ENCODE measurements around the gene GDF2.

The GDF2 gene

DNA sequence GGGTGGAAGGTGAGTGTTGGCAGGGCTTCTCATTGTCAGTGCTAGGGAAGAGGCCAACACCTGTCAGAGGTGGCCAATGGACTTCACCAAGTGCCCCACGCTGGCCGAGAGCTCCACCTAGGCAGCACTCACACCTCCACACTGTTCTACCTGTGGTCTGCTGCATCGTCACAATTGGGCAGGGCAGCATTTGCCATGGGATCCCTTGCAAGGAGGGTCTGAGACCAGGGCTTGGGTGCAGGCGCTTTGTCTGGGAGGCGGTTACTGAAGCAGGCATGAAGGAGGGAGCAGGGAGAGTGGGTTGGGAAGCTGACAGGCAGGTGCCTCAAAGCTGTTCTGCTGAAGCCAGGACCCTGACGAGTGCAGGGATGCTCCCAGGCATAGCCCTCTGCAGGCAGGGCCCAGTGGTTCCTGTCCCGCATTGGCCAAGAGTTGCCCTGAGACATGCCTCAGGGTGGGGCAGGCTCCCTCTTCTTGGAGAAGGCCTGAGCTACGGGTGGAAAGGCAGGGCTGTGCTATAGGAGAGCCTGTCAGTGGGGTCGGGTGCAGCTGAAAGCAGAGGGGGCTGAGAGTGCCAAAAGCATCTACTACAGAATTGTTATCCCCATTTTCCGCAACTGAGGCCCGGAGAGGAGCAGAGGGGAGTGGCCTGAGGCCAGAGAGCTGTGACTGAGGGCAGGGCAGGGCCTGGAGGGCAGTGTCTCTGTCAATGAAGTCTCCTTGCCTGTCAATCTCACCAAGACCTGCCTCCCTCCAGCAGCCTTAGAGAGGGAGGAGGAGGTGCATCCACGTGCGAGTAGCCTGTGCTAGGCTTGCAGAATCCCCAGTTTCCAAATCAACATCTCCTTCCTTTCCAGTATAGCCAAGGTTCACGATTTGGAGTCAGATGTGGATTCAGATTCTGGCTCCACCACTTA is 29.9 kb downstream of the GDF2 start:
- DNase-seq (ENCODE audit: low spot score) = no peak
- FAIRE-seq = no peak

DNA sequence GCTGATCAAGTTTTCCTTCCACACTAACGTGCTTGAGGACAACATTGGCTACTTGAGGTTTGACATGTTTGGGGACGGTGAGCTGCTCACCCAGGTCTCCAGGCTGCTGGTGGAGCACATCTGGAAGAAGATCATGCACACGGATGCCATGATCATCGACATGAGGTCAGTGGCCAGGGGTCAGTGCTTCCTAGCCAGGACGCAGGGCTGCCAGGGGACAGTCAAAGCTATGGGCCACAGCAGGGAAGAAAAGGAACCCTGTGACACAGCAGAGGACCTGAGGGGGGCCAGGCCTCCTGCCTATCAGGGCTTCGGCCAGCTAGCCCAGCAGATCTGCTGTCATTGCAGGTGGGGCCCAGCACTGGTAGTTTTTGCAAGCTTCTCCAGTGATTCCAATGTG is 31.1 kb downstream of the GDF2 start:
- no peak for FAIRE-seq
- no peak for DNase-seq (ENCODE audit: low spot score)

DNA sequence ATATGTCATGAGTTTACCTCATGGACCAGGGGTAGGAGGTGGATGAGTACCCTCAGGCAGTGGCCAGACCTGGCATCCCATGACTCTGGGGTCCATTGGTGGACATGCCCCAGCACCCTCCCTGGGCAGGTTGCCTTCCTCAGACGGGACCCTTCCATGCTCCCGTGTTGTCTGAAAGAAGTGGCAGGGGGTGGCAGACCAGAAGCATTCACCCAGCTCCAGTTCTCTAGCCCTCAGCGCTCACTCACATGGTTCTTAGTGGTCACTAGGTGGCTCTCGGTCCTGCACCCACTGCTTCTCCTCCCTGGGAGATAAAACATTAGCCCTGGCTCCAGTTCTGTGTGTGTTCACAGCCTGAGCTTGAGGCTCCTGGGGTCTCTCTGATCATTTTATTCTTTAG is 31.9 kb downstream of the GDF2 start:
- DNase-seq (ENCODE audit: low spot score) (no peak), FAIRE-seq (no peak)

DNA sequence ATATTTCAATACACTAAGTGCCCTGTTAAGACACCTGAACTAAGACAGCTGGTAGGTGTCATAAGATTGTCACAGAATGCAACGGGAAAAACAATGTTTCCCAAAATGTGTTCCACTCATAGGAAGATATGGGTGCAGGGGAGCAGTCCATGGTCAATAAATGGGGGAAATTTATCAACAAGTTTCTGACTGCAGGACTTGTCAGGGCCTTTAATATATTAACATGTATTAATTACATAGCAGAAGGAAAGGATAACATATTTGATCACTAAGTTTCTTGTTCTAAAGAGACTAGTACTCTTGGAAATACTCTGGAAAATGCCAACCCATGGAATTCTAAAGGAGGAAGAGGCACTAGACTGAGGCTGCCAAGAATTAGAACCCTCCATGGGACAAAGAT is 32.6 kb downstream of the GDF2 start:
- FAIRE-seq (no peak), DNase-seq (ENCODE audit: low spot score) (no peak)

DNA sequence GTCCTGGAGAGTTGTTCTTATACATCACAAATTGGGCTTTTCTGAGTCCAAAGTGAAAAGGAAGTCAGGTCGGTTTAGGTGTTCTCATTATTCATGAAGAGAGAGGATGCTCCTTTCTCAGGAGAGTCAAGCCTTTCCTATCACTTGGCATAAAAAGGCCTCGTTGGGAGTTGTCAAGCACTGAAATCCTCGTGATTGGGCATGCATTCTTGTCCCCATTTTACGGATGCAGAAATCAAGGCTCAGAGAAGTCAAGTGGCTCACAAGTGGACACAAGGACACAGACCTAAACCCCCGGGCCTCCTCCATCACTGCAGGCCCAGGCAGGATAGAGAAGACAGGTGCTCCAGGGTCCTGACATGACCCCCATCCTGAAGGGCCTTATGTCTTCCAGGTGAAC is 34.5 kb downstream of the GDF2 start:
- no peak for FAIRE-seq
- DNase-seq (ENCODE audit: low spot score) = no peak

DNA sequence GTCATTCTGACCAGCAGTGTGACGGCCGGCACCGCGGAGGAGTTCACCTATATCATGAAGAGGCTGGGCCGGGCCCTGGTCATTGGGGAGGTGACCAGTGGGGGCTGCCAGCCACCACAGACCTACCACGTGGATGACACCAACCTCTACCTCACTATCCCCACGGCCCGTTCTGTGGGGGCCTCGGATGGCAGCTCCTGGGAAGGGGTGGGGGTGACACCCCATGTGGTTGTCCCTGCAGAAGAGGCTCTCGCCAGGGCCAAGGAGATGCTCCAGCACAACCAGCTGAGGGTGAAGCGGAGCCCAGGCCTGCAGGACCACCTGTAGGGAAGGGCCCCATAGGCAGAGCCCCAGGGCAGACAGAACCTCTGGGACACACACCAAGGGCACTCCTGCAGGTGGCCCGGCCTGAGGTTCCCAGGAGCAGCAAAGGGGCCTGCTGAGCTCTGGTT is 34.9 kb downstream of the GDF2 start:
- no peak for FAIRE-seq
- DNase-seq (ENCODE audit: low spot score) = no peak

DNA sequence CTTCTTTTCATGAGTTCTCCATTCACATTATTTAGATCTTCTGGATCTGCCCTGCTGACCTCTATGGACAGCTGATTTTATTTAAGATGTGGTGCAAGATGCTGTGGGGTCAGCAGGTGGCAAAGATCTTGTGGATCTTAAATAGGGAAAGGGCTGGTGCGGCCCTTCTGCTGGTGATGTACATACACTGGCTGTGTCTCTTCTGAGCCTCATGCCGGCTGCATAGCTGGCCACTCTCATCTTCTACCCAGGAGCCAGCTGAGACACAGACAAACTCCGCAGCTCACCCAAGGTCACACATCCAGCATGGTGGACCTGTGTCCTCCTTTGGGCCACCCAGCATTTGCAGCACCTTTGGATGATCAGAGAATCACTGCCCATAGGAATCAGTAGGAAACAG is 35.7 kb downstream of the GDF2 start:
- FAIRE-seq (no peak), DNase-seq (ENCODE audit: low spot score) (no peak)

DNA sequence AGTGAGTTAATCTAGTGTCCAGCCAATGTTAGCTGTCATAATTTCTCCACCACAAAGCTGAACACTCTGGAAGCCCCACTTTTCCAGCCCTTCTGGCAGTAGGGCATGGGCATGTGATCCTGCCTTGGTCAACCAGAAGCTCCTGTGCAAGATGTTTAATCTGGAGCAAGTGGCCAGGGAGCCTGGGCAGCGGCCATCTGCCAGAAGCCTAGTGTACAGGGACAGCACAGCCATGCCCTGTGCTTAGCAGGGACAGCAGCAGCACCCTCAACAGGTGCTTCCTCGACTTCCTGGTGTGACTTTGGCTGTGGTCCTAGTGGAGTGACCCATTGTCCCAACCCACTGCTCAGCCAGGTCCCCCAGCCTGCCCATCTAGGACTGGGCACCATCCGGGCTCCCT is 36.2 kb downstream of the GDF2 start:
- no peak for DNase-seq (ENCODE audit: low spot score)
- no peak for FAIRE-seq

DNA sequence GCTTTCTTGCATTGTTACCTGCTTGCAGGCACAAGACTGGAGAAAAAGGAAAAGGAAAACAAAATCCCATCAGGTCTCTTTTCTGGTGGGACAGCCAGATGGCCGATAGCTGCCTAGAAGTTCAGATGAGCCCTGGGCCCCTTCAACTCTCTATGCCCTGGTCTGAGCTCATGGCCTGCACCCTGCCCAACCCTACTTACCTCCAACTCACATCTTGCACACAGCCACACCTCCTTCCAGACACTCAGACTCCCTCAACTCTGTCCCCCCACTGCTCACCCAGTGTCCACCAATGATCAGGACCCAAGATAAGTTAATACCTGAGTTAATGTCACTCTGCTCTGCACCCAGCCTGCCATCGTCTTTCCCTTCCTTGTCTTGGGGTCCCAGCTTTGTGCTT is 36.8 kb downstream of the GDF2 start:
- DNase-seq (ENCODE audit: low spot score) (no peak), FAIRE-seq (no peak)

DNA sequence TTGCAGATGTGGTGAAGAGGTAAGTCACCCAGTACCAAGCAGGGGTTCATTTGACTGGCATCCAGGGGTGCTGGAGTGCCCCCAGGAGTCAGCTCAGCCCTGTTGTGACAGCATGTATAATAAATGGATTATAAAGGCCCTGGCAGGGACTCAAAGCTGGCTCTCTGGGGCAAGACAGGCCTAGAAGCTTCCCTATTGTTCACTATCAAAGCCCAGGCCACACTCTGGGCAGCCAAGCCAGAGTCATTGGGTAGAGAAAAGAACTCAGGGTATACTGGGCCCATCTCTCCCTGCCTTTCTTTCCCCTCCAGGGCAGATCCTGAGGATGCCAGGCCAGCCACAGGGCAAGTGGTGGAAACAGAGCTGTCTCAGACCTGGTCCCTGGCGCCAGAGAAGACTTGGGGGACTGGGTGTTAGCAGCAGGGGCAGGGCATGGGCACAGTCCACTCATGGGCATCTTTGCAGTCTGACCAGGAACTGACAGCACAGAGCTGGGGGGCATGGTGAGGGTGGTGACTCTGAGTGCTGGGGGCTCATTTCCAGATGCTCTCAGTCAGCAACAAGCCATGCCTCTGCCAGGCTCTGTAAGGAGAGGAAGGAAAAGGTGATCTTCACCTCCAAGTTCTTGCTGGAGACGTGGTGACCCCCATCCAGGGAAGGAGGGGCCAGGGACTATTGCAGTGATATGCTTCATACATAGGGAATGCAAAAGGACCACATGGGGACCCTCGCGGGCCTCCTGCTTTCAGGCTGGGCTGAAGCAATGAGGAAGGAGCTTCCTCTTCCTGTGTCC is 37.6 kb downstream of the GDF2 start:
- DNase-seq (ENCODE audit: low spot score) (no peak), FAIRE-seq (no peak)

DNA sequence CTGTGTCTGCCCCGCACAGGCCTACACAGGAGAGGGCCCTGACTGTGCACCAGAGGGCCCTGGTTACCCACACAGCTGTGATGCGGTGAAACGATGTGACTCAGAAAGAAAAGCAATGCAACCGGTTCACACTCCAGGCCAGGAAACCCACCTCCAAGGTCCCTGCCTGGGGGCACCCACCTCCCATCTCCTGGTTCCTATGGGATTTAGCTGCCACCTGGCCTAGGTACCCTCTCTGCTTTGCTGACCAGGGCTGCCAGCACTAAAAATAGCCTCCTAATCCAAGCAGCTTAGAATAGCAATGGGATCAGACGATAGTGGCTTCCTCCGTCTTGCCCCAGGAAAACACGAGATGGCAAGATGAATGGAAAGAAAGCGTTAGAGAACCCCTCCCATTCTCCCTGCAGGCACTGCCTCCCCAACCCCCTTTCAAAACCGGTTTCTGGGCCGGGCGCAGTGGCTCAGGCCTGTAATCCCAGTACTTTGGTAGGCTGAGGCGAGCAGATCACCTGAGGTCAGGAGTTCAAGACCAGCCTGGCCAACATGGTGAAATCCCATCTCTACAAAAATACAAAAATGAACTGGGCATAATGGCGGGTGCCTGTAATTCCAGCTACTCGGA is 38.3 kb downstream of the GDF2 start:
- no peak for DNase-seq (ENCODE audit: low spot score)
- FAIRE-seq = no peak

DNA sequence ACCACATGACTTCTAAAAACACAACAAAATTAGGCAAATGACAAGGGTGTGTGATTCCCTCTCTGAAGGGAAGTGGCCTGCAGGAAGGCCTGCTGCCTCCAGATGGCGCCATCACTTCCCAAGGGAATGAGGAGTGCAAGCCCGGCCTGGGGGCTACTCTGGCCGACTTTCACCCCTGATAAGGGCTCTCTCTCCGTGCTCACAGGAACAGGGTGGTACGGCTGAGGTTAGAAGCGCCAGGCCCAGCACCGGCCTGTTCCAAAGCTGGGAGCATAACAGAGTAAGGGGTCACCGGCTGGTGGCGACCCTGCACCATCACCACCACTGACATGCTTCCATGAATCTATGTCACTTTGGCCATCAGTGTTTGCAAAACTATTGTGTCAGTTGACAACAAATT is 39.0 kb downstream of the GDF2 start:
- FAIRE-seq (no peak), DNase-seq (ENCODE audit: low spot score) (peak; percentile 66)

DNA sequence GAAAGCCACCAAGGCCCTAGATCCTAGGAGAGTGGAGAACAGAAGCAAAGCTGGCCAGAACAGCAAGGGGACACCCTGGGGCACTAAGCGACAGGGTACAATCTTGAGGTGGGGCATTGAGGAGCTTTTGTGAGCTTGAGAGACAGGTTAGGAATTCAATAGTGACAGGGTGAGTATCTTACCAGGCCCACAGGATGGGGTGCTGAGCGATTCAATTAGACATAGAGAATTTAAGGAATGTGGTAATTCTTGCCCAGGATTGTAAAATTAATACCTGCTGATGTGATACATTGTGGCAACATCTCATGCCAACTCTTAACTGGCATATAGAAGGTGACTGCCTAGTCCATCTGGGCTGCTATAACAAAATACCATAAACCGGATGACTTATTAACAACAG is 39.9 kb downstream of the GDF2 start:
- DNase-seq (ENCODE audit: low spot score) (no peak), FAIRE-seq (no peak)

DNA sequence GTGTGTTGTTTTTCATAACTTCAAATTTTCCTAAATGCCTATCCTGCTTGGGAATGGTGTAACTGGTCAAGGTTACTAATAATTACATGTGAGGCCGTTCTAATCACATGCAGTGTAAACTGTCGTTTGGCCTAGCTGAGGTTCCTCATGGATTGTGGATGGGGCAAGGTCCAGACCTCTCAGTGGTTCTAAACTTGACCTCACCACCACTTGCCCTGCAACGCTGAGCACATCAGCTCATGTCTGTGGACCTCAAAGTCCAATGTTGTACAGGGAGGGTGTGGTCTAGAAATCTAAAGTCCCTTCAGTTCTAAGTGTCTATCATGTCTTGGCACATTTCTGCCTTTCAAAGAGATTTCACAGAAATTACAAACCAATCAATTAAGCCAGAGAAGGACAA is 41.5 kb downstream of the GDF2 start:
- FAIRE-seq (no peak), DNase-seq (ENCODE audit: low spot score) (no peak)

DNA sequence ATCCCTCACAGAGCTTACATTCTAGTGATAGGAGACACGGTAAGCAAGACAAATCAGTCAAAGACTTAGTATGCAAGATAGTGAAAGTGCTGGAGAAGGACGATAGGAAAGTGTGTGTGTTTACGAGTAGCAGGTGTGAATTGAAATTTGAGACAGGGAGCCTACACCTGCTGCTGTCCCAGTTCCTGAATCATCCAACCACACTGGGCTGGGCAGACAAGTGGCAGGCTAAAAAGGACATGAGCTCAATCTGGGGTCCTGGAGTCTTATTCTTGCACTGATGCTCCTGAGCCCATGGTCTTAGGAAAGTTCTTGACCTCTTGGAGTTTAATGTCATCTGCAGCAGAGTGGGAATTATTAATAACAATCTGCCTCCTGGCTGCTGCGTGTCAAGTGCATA is 42.1 kb downstream of the GDF2 start:
- FAIRE-seq (no peak), DNase-seq (ENCODE audit: low spot score) (no peak)

DNA sequence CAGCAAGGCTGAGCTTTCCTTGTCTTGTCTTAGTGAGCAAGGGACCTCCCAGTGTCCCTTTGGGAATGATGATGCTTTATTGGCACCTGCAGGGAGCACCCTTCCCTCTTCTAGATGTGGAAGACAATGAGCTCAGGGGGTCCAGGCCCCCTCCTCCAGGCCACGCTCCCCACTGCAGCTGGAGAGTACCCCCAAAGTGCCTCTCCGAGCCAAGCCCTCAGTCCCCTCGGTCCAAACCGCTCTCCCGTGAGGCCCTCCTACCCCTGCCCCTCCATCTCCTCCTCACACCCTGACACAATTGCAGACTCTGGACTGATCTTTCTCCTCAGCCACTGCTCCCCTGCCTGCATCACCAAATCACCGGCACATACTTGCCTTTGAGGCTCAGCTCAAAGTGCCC is 42.7 kb downstream of the GDF2 start:
- FAIRE-seq = no peak
- no peak for DNase-seq (ENCODE audit: low spot score)

DNA sequence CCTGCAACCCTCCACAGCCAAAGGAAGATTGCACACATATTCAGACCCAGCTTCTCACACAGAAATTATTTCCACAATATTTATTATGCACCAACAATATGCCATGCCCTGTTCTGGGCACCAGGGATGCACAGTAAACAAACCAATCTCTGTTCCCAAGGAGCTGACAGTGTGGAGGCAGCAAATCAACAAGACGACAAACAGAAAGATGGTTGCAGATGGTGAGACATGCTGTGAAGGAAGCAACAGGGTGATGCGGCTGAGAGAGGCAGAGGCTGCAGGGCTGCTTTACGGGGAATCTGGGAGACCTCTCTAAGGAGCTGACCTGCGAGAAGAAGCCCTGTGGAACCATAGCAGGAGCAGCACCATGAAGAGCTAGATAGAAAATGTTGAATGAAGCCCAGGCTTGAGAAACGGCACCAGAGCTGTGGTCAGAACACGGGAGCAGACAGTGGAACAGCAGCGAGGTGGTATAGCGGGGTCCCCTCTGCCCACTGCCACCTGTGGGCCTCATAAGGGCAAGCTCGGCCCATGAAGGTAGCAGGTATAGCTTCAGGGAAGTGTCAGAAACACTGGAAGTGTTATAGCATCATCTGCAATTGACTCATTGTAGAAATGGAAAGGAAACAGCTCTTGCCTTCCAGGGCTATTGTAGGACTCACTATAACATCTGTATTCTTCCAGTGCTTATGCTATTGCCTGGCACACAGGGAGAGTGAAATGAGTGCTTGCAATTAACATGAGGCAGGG is 43.4 kb downstream of the GDF2 start:
- DNase-seq (ENCODE audit: low spot score) (no peak), FAIRE-seq (no peak)

DNA sequence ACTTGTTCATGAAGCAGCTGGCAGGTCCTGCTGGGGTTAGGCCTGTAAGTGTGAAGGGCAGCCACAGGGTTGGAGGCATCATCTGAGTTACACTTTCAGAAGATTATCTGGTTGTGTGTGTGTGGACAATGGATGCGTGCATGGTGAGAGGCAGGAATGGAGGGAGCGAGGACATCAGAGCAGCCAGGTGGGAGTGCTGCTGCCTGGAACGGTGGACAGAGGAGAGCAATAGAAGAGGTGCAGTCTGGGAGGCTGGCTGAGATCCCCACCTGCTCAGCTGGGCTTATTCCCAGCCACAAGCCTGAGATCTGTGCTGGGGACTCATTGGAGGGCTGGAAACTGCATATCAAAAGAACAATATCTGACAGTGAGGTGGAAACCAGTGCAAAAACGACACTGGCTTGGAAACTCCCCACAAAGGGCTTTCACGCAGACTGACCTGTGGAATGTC is 44.0 kb downstream of the GDF2 start:
- DNase-seq (ENCODE audit: low spot score) (no peak), FAIRE-seq (no peak)

DNA sequence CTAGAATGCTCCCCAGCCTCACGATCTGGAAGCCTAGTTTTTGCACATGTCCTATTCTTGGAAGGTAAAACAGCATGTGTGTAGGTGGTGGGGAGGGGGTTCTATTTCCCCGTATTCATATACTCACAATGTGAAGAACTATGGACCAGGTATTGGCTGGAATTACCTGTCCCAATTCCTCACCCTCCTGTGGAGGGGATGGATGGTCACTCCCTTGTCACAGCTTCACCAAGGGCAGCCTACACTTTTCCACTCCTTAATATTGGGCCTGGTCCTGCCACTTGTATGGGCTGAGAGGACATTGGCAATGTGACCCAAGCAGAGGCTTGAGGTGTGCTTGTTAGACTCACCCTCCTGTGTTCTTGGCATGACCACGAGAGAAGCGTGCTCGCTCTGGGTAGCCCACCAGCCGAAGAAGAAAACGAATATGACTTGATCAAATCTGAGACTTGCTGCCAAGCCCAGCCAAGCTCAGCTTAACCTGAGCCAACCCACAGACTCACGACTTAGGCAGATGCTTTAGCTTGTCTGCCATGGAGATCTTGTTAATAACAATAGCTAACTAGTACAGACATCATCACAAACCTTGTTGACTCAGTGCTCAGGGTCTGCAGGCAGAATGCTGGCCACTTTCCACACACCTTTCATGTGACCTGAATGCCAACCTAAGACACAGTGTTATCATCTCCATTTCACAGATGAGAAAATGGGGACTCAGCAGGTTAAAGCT is 44.6 kb downstream of the GDF2 start:
- FAIRE-seq = no peak
- DNase-seq (ENCODE audit: low spot score) = no peak

DNA sequence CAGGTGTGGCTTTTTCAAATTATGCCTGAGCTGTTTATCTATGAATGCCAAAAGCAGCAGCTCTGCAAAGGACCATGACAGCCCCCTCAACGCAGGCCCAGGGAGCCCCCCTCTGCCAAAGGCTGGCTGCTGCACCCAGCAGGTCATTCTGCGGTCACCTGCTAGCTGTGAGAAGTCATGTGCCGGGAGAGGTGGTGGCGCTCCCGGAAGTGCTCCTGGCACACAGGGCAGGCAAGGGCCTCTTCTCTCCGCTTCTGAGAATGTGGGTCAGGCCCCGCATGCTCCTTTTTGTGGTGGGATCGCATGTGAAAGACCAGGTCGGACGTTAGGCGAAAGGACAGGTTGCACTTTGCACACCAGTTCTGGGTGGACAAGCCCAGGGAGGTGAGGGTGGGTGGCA is 45.4 kb downstream of the GDF2 start:
- no peak for FAIRE-seq

More for the DNA sequence above, 45.4 kb downstream of the GDF2 start:
- no peak for DNase-seq (ENCODE audit: low spot score)
